ENCODE data around the gene ATG13.

GRCh38 chr11:46617972-46618314 is 590 bp downstream of the ATG13 start:
- TF ChIP-seq CTCF (IDR thresholded peaks at IDR 0.05) (no peak), POLR2A (IDR thresholded peaks at IDR 0.05) (no peak)
